Caco-2 (cell line): ENCODE results near the gene CHGA. TPM values are rescaled to one million over a fixed set of nuclear protein-coding genes. Genes with fewer than 3 reads are reported as not detected.

Experiments used
- BruUV-seq: library from RNA; stranded (reverse); fragments of 400-500 nt; replicated peaks from 2 replicates; lab custom pipeline; 2021; lab: Mats Ljungman, UMichigan
- CTCF ChIA-PET: fragments of 300-600 bp; sonication (Branson Sonifier 250); formaldehyde crosslinking; loops from one replicate; lab custom pipeline; 2022; ENCODE audit warnings: antibody characterized with exemption; lab: Charles Lee
- POLR2A ChIA-PET: fragments of 300-600 bp; sonication (Branson Sonifier 250); formaldehyde crosslinking; loops from one replicate; lab custom pipeline; 2022; ENCODE audit warnings: antibody characterized with exemption; lab: Charles Lee
- DNase-seq, 2 experiments: peaks; one replicate each; pipeline versions ENCODE4 v3.0.0 to v3.0.0-alpha.2; 2020 to 2022
- H3K27me3 ChIP-seq: replicated peaks from 2 replicates; pipeline ENCODE4 v1.6.0; 2011; ENCODE audit warnings: low read length; ENCODE audit not compliant: control insufficient read depth, insufficient read depth
- H3K36me3 ChIP-seq: 2 replicates; pipeline ENCODE4 v1.5.1; 2011; ENCODE audit warnings: low read length; ENCODE audit not compliant: control insufficient read depth, insufficient read depth
- H3K4me1 ChIP-seq: fragments of 250-450 bp; sonication (Bioruptor Pico); 2 replicates; pipeline ENCODE4 v1.5.1; 2020; ENCODE audit warnings: mild to moderate bottlenecking
- H3K4me3 ChIP-seq: 2 replicates; pipeline ENCODE4 v1.5.1; 2011; ENCODE audit warnings: low read depth, mild to moderate bottlenecking, control low read depth, low read length
- H3K9me3 ChIP-seq: fragments of 250-450 bp; sonication (Bioruptor Pico); 2 replicates; pipeline ENCODE4 v1.5.1; 2020; ENCODE audit warnings: mild to moderate bottlenecking, moderate library complexity
- H3K27ac Mint-ChIP-seq: one replicate; pipeline ENCODE4 v1.8.0; 2022; ENCODE audit warnings: mixed read lengths; ENCODE audit not compliant: unreplicated experiment
- H3K27me3 Mint-ChIP-seq: one replicate; pipeline ENCODE4 v1.8.0; 2022; ENCODE audit warnings: mixed read lengths; ENCODE audit not compliant: insufficient read depth, unreplicated experiment
- H3K36me3 Mint-ChIP-seq: one replicate; pipeline ENCODE4 v1.8.0; 2022; ENCODE audit warnings: mild to moderate bottlenecking, mixed read lengths; ENCODE audit not compliant: insufficient read depth, unreplicated experiment
- H3K4me1 Mint-ChIP-seq: one replicate; pipeline ENCODE4 v1.8.0; 2022; ENCODE audit warnings: low read depth, mixed read lengths; ENCODE audit not compliant: unreplicated experiment
- H3K4me3 Mint-ChIP-seq: one replicate; pipeline ENCODE4 v1.8.0; 2022; ENCODE audit warnings: mild to moderate bottlenecking, moderate library complexity, mixed read lengths; ENCODE audit not compliant: unreplicated experiment
- H3K9me3 Mint-ChIP-seq: one replicate; pipeline ENCODE4 v1.8.0; 2022; ENCODE audit warnings: mixed read lengths; ENCODE audit not compliant: unreplicated experiment
- CTCF ChIP-seq, 2 experiments: fragments of 200-600 bp in 1 of 2; IDR thresholded peaks; 1 replicate in 1 of 2; 2 replicates in 1 of 2; pipeline versions ENCODE4 v1.5.1 to v1.8.0; 2011 to 2022; ENCODE audit warnings: antibody characterized with exemption in 1 of 2, control low read depth in 1 of 2, inconsistent platforms in 1 of 2, low read depth in 1 of 2, low read length in 1 of 2, mild to moderate bottlenecking in 1 of 2, moderate library complexity in 1 of 2; ENCODE audit not compliant: insufficient read depth in 1 of 2, severe bottlenecking in 1 of 2, unreplicated experiment in 1 of 2
- intact Hi-C: fragments of 100-400 bp; cut with micrococcal nuclease; formaldehyde crosslinking; loops from one replicate; pipeline ENCODE4 v1.10.0; 2022; ENCODE audit not compliant: unreplicated experiment
- total RNA-seq: library from RNA; stranded (reverse); gene quantifications from 2 replicates; pipeline ENCODE4 v1.2.3, GENCODE V29; 2022

CHGA gene
- total RNA-seq, 1 experiment from 2014 or later, result not detected

GRCh38 chr14:92926180-92926845 lies 3.4 kb downstream of the CHGA start:
- H3K4me3 Mint-ChIP-seq, result no peak overlapping the region
- POLR2A ChIA-PET, result no interaction called here
- TF ChIP-seq CTCF (IDR thresholded peaks at IDR 0.05; ENCODE audit: insufficient read depth in 1 of 2, low read depth in 1 of 2, low read length in 1 of 2, severe bottlenecking in 1 of 2, unreplicated experiment in 1 of 2), result no peak
- DNase-seq, result no peak
- H3K27me3 ChIP-seq, result no peaks in the 10 kb centered on the region
- no peaks in the 10 kb centered on the region for H3K9me3 Mint-ChIP-seq
- no TSS peak for BruUV-seq
- no peaks in the 10 kb centered on the region for H3K4me1 Mint-ChIP-seq
- CTCF ChIA-PET, result no interaction called here
- no peaks in the 10 kb centered on the region for H3K36me3 ChIP-seq
- intact Hi-C loops, result no loop called here
- no peak overlapping the region for H3K4me3 ChIP-seq
- peaks cover 7% of the 10 kb centered on the region for H3K27me3 Mint-ChIP-seq
- no peak overlapping the region for H3K27ac Mint-ChIP-seq
- H3K36me3 Mint-ChIP-seq, result no peaks in the 10 kb centered on the region
- no peaks in the 10 kb centered on the region for H3K9me3 ChIP-seq
- H3K4me1 ChIP-seq, result no peaks in the 10 kb centered on the region

GRCh38 chr14:92926931-92927330 lies 4.0 kb downstream of the CHGA start:
- H3K4me1 ChIP-seq, result no peaks in the 10 kb centered on the region
- no peak overlapping the region for H3K4me3 ChIP-seq
- TF ChIP-seq CTCF (IDR thresholded peaks at IDR 0.05; ENCODE audit: insufficient read depth in 1 of 2, low read depth in 1 of 2, low read length in 1 of 2, severe bottlenecking in 1 of 2, unreplicated experiment in 1 of 2), result no peak
- peaks cover 5% of the 10 kb centered on the region for H3K27me3 Mint-ChIP-seq
- ChIA-PET CTCF (no interaction called here), POLR2A (no interaction called here)
- no peaks in the 10 kb centered on the region for H3K27me3 ChIP-seq
- no TSS peak for BruUV-seq
- intact Hi-C loops, result no loop called here
- no peak for DNase-seq
- H3K9me3 ChIP-seq, result no peaks in the 10 kb centered on the region
- no peaks in the 10 kb centered on the region for H3K36me3 ChIP-seq
- no peaks in the 10 kb centered on the region for H3K4me1 Mint-ChIP-seq
- H3K27ac Mint-ChIP-seq, result no peak overlapping the region
- H3K4me3 Mint-ChIP-seq, result no peak overlapping the region
- H3K36me3 Mint-ChIP-seq, result no peaks in the 10 kb centered on the region
- no peaks in the 10 kb centered on the region for H3K9me3 Mint-ChIP-seq

- ChIA-PET POLR2A (no interaction called here), CTCF (no interaction called here)
- H3K9me3 Mint-ChIP-seq, result no peaks in the 10 kb centered on the region
- H3K36me3 ChIP-seq, result no peaks in the 10 kb centered on the region
- H3K4me3 ChIP-seq, result no peak overlapping the region
- no peaks in the 10 kb centered on the region for H3K9me3 ChIP-seq
- intact Hi-C loops, result no loop called here
- H3K27ac Mint-ChIP-seq, result no peak overlapping the region
- H3K36me3 Mint-ChIP-seq, result peaks cover 4% of the 10 kb centered on the region
- DNase-seq, result no peak
- BruUV-seq, result no TSS peak
- H3K4me1 Mint-ChIP-seq, result no peaks in the 10 kb centered on the region
- H3K27me3 ChIP-seq, result no peaks in the 10 kb centered on the region
- peaks cover under 1% of the 10 kb centered on the region for H3K27me3 Mint-ChIP-seq
- H3K4me1 ChIP-seq, result no peaks in the 10 kb centered on the region
- TF ChIP-seq CTCF (IDR thresholded peaks at IDR 0.05; ENCODE audit: insufficient read depth in 1 of 2, low read depth in 1 of 2, low read length in 1 of 2, severe bottlenecking in 1 of 2, unreplicated experiment in 1 of 2), result no peak
- H3K4me3 Mint-ChIP-seq, result no peak overlapping the region
Observed at GRCh38 chr14:92927349-92928257, 4.7 kb downstream of the CHGA start.
